Fibroblast of lung (primary cell): ENCODE results near the gene DOCK3. TPM values are rescaled to one million over a fixed set of nuclear protein-coding genes. Genes with fewer than 3 reads are reported as not detected.

ENCODE experiments used
- DNase-seq, 2 donors: peaks; one replicate each; pipeline versions ENCODE4 v3.0.0 to v3.0.0-alpha.2; 2010; ENCODE audit warnings: low read depth in 2 of 2
- H2AFZ ChIP-seq: 2 replicates; pipeline ENCODE4 v1.5.1; 2012; ENCODE audit warnings: low read length, control low read depth, inconsistent platforms
- H3K27ac ChIP-seq: 2 replicates; pipeline ENCODE4 v1.5.1; 2011; ENCODE audit warnings: low read length, control low read depth; ENCODE audit not compliant: insufficient read depth
- H3K27me3 ChIP-seq: 2 replicates; pipeline ENCODE4 v1.5.1; 2011; ENCODE audit warnings: mild to moderate bottlenecking, low read length; ENCODE audit not compliant: control insufficient read depth, insufficient read depth
- H3K36me3 ChIP-seq: 2 replicates; pipeline ENCODE4 v1.5.1; 2011; ENCODE audit warnings: low read length; ENCODE audit not compliant: control insufficient read depth, insufficient read depth
- H3K4me1 ChIP-seq: 2 replicates; pipeline ENCODE4 v1.5.1; 2011; ENCODE audit warnings: low read length; ENCODE audit not compliant: control insufficient read depth, insufficient read depth; ENCODE audit errors: extremely low read depth
- H3K4me2 ChIP-seq: 2 replicates; pipeline ENCODE4 v1.5.1; 2011; ENCODE audit warnings: low read length, control low read depth; ENCODE audit not compliant: insufficient read depth; ENCODE audit errors: extremely low read depth
- H3K4me3 ChIP-seq, 4 experiments: fragments of 200-600 bp in 1 of 4; sonication (generic) in 1 of 4; replicated peaks in 1 of 4; 2 replicates each; pipeline ENCODE4 v1.5.1; 2011 to 2016; ENCODE audit warnings: low read length in 4 of 4, low read depth in 3 of 4, mild to moderate bottlenecking in 3 of 4, control low read depth in 2 of 4, inconsistent platforms in 1 of 4, mixed read lengths in 1 of 4; ENCODE audit not compliant: insufficient read depth in 1 of 4; ENCODE audit errors: control extremely low read depth in 1 of 4
- H3K79me2 ChIP-seq: 2 replicates; pipeline ENCODE4 v1.5.1; 2012; ENCODE audit warnings: mild to moderate bottlenecking, low read length, inconsistent platforms; ENCODE audit not compliant: control insufficient read depth, insufficient read depth
- H3K9ac ChIP-seq: 2 replicates; pipeline ENCODE4 v1.5.1; 2011; ENCODE audit warnings: mild to moderate bottlenecking, low read length, control low read depth; ENCODE audit not compliant: insufficient read depth
- H3K9me3 ChIP-seq: 2 replicates; pipeline ENCODE4 v1.5.1; 2012; ENCODE audit warnings: low read depth, low read length; ENCODE audit not compliant: control insufficient read depth, insufficient read depth
- H4K20me1 ChIP-seq: 2 replicates; pipeline ENCODE4 v1.5.1; 2011; ENCODE audit warnings: low read length; ENCODE audit not compliant: control insufficient read depth, insufficient read depth; ENCODE audit errors: extremely low read depth
- CTCF ChIP-seq, 2 donors: IDR thresholded peaks in 1 of 2; conservative IDR thresholded peaks in 1 of 2; 1 replicate in 1 of 2; 2 replicates in 1 of 2; pipeline ENCODE4 v1.5.1; 2011 to 2012; ENCODE audit warnings: low read length in 2 of 2, control low read depth in 1 of 2, inconsistent platforms in 1 of 2, low read depth in 1 of 2, mild to moderate bottlenecking in 1 of 2
- EZH2 ChIP-seq: IDR thresholded peaks from 2 replicates; pipeline ENCODE4 v1.5.1; 2012; ENCODE audit warnings: low read length, control low read depth, mild to moderate bottlenecking; ENCODE audit errors: missing control alignments
- polyA plus RNA-seq, 2 donors: library from polyadenylated mRNA; depleted of rRNA in 1 of 2; stranded (reverse) in 1 of 2; unstranded in 1 of 2; fragments of >200 nt; gene quantifications; 2 replicates each; pipeline ENCODE4 v1.2.1, GENCODE V29; 2011 to 2012; ENCODE audit warnings: missing spikeins in 1 of 2
- total RNA-seq: library from RNA; depleted of rRNA; stranded (reverse); fragments of >200 nt; gene quantifications from 2 replicates; pipeline ENCODE4 v1.2.1, GENCODE V29; 2014

Gene DOCK3
- total and polyA plus RNA-seq, 2 donors (not counting 1 experiment from before 2014, with no cell fraction given) = 0.07 to 0.17 TPM

GRCh38 chr3:51024121-51024520, 349.4 kb downstream of the DOCK3 start:
- no peak overlapping the region for H2AFZ ChIP-seq
- no peak overlapping the region for H3K4me2 ChIP-seq
- H3K27ac ChIP-seq = no peak overlapping the region
- no peaks in the 10 kb centered on the region for H4K20me1 ChIP-seq
- no peak overlapping the region for H3K9ac ChIP-seq
- TF ChIP-seq EZH2 (no peak), CTCF (conservative IDR thresholded peaks at IDR 0.05 in 1 of 2, IDR thresholded peaks at IDR 0.05 in 1 of 2; ENCODE audit: low read depth in 1 of 2, low read length in 2 of 2) (no peak)
- no peaks in the 10 kb centered on the region for H3K27me3 ChIP-seq
- DNase-seq = peak; percentile 1 to 23
- no peaks in the 10 kb centered on the region for H3K4me1 ChIP-seq
- H3K79me2 ChIP-seq = no peaks in the 10 kb centered on the region
- no peaks in the 10 kb centered on the region for H3K36me3 ChIP-seq
- no peak overlapping the region for H3K4me3 ChIP-seq
- no peaks in the 10 kb centered on the region for H3K9me3 ChIP-seq

- TF ChIP-seq EZH2 (no peak), CTCF (conservative IDR thresholded peaks at IDR 0.05 in 1 of 2, IDR thresholded peaks at IDR 0.05 in 1 of 2; ENCODE audit: low read depth in 1 of 2, low read length in 2 of 2) (no peak)
- Histone ChIP-seq H3K36me3 (no peaks in the 10 kb centered on the region), H3K4me2 (no peak overlapping the region), H2AFZ (no peak overlapping the region), H4K20me1 (no peaks in the 10 kb centered on the region), H3K4me3 (no peak overlapping the region), H3K27me3 (no peaks in the 10 kb centered on the region), H3K9ac (no peak overlapping the region), H3K4me1 (no peaks in the 10 kb centered on the region), H3K27ac (no peak overlapping the region), H3K9me3 (no peaks in the 10 kb centered on the region), H3K79me2 (no peaks in the 10 kb centered on the region)
- DNase-seq = no peak
Observed at GRCh38 chr3:51024765-51025632, 350.3 kb downstream of the DOCK3 start.

DNA sequence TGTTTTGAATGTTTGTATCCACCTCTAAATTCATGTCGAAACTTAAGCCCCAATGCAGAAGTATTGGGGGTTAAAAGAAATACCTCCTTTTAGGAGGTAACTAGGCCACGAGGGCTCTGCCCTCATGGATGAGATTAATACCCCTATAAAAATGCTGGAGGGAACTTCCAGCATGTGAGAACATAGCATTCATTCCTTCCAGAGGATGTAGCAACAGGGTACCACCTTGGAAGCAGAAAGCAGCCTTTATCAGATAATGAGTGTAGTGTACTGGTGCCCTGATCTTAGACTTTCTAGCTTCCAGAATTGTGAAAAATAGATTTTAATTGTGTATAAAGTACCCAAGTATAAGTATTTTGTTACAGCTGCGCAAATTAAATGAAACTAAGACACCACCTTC, 356.9 kb downstream of the DOCK3 start:
- Histone ChIP-seq H3K4me2 (no peak overlapping the region), H3K79me2 (no peaks in the 10 kb centered on the region), H3K9ac (no peak overlapping the region), H4K20me1 (no peaks in the 10 kb centered on the region), H3K36me3 (no peaks in the 10 kb centered on the region), H3K4me1 (no peaks in the 10 kb centered on the region), H3K27ac (no peak overlapping the region), H3K27me3 (no peaks in the 10 kb centered on the region), H3K4me3 (no peak overlapping the region), H2AFZ (no peak overlapping the region), H3K9me3 (no peaks in the 10 kb centered on the region)
- no peak for DNase-seq
- TF ChIP-seq EZH2 (no peak), CTCF (conservative IDR thresholded peaks at IDR 0.05 in 1 of 2, IDR thresholded peaks at IDR 0.05 in 1 of 2; ENCODE audit: low read depth in 1 of 2, low read length in 2 of 2) (no peak)
